Right lobe of liver (tissue), 4 donors: ENCODE data around the gene CPNE2.

Experiments
- POLR2A ChIP-seq: fragments of 450-650 bp; IDR thresholded peaks from one replicate; pipeline ENCODE4 v1.6.1; 2017; ENCODE audit warnings: antibody characterized with exemption, mild to moderate bottlenecking
- TF ChIP-seq, protein P1 (sequence below), 4 donors: fragments of 200-600 bp in 3 of 4; fragments of 450-650 bp in 1 of 4; IDR thresholded peaks; one replicate each; pipeline versions ENCODE4 v1.5.1 to v1.8.0; 2016 to 2022; ENCODE audit warnings: antibody characterized with exemption in 4 of 4, mild to moderate bottlenecking in 2 of 4
- donor health status: DM: no; HTN: no; CAD: no.
- donor health status: DM: no; HTN: no; CAD: no.
- donor health status: DM: no; HTN: yes; CAD: no.

DNA sequence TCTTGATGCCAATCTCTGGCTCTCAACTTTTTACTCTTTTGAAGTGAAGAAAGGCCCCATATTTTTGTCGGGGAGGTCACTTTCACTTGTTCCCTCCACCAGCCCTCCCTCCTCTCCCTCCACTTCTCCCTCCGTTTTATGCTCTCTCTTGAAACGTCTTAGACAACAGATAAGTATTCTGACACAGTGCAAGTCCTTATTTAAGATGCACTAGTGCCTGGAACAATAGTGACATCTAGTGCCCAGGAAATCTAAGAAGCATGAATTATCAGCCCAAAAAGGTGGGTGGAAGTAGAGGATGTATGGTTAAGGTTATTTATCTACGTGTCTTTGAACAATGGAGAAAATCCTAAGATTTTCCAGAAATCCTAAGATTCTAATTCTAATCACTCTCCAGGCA, 75.6 kb downstream of the CPNE2 start:
- TF ChIP-seq, protein P1, sequence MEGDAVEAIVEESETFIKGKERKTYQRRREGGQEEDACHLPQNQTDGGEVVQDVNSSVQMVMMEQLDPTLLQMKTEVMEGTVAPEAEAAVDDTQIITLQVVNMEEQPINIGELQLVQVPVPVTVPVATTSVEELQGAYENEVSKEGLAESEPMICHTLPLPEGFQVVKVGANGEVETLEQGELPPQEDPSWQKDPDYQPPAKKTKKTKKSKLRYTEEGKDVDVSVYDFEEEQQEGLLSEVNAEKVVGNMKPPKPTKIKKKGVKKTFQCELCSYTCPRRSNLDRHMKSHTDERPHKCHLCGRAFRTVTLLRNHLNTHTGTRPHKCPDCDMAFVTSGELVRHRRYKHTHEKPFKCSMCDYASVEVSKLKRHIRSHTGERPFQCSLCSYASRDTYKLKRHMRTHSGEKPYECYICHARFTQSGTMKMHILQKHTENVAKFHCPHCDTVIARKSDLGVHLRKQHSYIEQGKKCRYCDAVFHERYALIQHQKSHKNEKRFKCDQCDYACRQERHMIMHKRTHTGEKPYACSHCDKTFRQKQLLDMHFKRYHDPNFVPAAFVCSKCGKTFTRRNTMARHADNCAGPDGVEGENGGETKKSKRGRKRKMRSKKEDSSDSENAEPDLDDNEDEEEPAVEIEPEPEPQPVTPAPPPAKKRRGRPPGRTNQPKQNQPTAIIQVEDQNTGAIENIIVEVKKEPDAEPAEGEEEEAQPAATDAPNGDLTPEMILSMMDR (IDR thresholded peaks at IDR 0.05): peak; percentile 42 to 55 (median 48)
- no peak for TF ChIP-seq POLR2A
